Measurements from ENCODE around the gene SMC2. TPM values are rescaled to one million over a fixed set of nuclear protein-coding genes. Genes with fewer than 3 reads are reported as not detected.

SMC2 gene
- total and polyA plus RNA-seq, 2 of the 13 experiments (the other 11 are each of a cell fraction or from before 2014, with no cell fraction given): 5.6 to 36.7 TPM

DNA sequence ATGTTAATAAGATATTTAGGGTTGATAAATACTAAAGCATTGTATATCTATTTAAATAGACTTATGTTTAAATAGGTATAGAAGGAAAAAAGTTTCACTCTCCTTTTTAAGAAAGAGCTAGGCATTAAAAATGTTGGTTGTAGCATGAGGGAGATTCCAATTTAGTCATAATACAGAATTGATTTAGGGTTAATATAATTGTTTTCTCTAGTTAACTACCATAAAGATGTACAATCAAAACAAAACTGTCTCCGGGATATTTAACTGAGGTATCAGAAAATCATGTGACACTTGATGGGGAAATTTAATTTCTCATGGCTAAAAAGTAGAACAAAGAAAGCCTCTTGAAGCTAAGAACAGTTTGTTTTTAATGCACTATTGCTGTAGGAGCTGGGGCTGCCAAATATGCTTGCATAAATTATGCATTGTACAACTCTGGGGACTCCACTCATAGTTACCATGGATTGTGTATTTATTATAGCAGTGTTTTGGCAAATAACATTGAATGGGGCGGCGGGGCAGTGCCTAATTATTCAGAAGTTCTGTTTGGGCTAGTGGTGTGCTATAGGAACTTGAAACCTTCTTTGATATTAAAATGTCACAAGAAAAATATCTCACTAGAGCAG, 44.2 kb downstream of the SMC2 start:
- CTCF ChIA-PET (ENCODE audit: low intra/inter-chr PET ratio, low total read pairs): no interaction called here
- in situ Hi-C loops (cut with HindIII; ENCODE audit: extremely low pct_ligation_motif_present, low pct_unique_long_range_greater_than_20kb) (no loop called here), intact Hi-C loops (cut with micrococcal nuclease; ENCODE audit: unreplicated experiment) (no loop called here)
- Histone ChIP-seq H2AFZ (ENCODE audit: low read length) (no peak overlapping the region), H3K4me3 (replicated peaks in 1 of 3; ENCODE audit: insufficient read depth in 1 of 3, low read depth in 2 of 3, low read length in 3 of 3) (no peak overlapping the region), H4K20me1 (ENCODE audit: insufficient read depth, low read length) (no peaks in the 10 kb centered on the region; the same call in 1 of the 2 replicates), H3K27ac (ENCODE audit: extremely low read length, insufficient read depth, low read length) (no peak overlapping the region), H3K4me1 (ENCODE audit: insufficient read depth, low read length) (no peaks in the 10 kb centered on the region), H3K27me3 (ENCODE audit: control insufficient read depth in 1 of 2, insufficient read depth in 2 of 2, low read length in 2 of 2) (no peaks in the 10 kb centered on the region), H3K9me3 (ENCODE audit: low read length) (no peaks in the 10 kb centered on the region), H3K36me3 (replicated peaks in 1 of 2; ENCODE audit: control insufficient read depth in 1 of 2, insufficient read depth in 2 of 2, low read length in 2 of 2) (peaks cover 0 to 19% of the 10 kb centered on the region in 2 experiments; a peak in 3 of 5 replicates), H3K4me2 (ENCODE audit: low read depth, low read length) (no peak overlapping the region), H3K79me2 (ENCODE audit: insufficient read depth, low read length) (no peaks in the 10 kb centered on the region), H3K9ac (ENCODE audit: insufficient read depth, low read depth, low read length) (no peak overlapping the region)
- ATAC-seq (no peak), DNase-seq (ENCODE audit: low spot score) (no peak), FAIRE-seq (no peak)
- 96% methylated on average over 3 of the region's 3 CpGs for WGBS (ENCODE audit: low lambda C conversion rate)
- POLR2A ChIA-PET: no interaction called here
- no TSS peak for BruUV-seq (replicated peaks)
- TF ChIP-seq, protein P1, sequence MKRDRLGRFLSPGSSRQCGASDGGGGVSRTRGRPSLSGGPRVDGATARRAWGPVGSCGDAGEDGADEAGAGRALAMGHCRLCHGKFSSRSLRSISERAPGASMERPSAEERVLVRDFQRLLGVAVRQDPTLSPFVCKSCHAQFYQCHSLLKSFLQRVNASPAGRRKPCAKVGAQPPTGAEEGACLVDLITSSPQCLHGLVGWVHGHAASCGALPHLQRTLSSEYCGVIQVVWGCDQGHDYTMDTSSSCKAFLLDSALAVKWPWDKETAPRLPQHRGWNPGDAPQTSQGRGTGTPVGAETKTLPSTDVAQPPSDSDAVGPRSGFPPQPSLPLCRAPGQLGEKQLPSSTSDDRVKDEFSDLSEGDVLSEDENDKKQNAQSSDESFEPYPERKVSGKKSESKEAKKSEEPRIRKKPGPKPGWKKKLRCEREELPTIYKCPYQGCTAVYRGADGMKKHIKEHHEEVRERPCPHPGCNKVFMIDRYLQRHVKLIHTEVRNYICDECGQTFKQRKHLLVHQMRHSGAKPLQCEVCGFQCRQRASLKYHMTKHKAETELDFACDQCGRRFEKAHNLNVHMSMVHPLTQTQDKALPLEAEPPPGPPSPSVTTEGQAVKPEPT (CRISPR knock-in tag; IDR thresholded peaks at IDR 0.05; ENCODE audit: low read depth): no peak
- TF ChIP-seq ATF1 (CRISPR knock-in tag; IDR thresholded peaks at IDR 0.05) (no peak), ZBTB26 (CRISPR knock-in tag; IDR thresholded peaks at IDR 0.05; ENCODE audit: borderline replicate concordance) (no peak), PAWR (CRISPR knock-in tag; IDR thresholded peaks at IDR 0.05; ENCODE audit: borderline replicate concordance) (no peak), AKAP8 (CRISPR knock-in tag; IDR thresholded peaks at IDR 0.05) (no peak), TOE1 (CRISPR knock-in tag; IDR thresholded peaks at IDR 0.05) (no peak), U2AF1 (optimal IDR thresholded peaks at IDR 0.05; ENCODE audit: low read depth, low read length) (no peak), THRA (CRISPR knock-in tag; IDR thresholded peaks at IDR 0.05; ENCODE audit: borderline replicate concordance) (no peak), FOSL1 (CRISPR knock-in tag; IDR thresholded peaks at IDR 0.05; ENCODE audit: borderline replicate concordance) (no peak), ZNF274 (CRISPR knock-in tag; IDR thresholded peaks at IDR 0.05) (no peak), KDM5B (CRISPR knock-in tag; IDR thresholded peaks at IDR 0.05; ENCODE audit: borderline replicate concordance) (no peak), NR3C1 (CRISPR knock-in tag; IDR thresholded peaks at IDR 0.05) (no peak), NPAS2 (CRISPR knock-in tag; IDR thresholded peaks at IDR 0.05; ENCODE audit: borderline replicate concordance) (no peak), ZNF557 (CRISPR knock-in tag; IDR thresholded peaks at IDR 0.05) (no peak), ZNF12 (CRISPR knock-in tag; IDR thresholded peaks at IDR 0.05) (no peak), HNF4G (IDR thresholded peaks at IDR 0.05; ENCODE audit: borderline replicate concordance, low read depth, low read length) (no peak), HNF4G (CRISPR knock-in tag; IDR thresholded peaks at IDR 0.05; ENCODE audit: borderline replicate concordance, low read depth) (no peak)
- TF ChIP-seq, protein P2, sequence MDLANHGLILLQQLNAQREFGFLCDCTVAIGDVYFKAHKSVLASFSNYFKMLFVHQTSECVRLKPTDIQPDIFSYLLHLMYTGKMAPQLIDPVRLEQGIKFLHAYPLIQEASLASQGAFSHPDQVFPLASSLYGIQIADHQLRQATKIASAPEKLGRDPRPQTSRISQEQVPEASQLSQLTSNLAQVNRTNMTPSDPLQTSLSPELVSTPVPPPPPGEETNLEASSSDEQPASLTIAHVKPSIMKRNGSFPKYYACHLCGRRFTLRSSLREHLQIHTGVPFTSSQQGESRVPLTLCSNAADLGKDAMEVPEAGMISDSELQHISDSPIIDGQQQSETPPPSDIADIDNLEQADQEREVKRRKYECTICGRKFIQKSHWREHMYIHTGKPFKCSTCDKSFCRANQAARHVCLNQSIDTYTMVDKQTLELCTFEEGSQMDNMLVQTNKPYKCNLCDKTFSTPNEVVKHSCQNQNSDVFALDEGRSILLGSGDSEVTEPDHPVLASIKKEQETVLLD (CRISPR knock-in tag; IDR thresholded peaks at IDR 0.05; ENCODE audit: low read depth): no peak
- TF ChIP-seq, protein P3, sequence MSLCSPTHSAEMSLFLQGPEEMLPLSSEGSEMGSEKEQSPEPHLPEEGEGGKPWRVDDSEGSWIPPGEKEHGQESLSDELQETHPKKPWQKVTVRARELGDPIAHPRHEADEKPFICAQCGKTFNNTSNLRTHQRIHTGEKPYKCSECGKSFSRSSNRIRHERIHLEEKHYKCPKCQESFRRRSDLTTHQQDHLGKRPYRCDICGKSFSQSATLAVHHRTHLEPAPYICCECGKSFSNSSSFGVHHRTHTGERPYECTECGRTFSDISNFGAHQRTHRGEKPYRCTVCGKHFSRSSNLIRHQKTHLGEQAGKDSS (CRISPR knock-in tag; IDR thresholded peaks at IDR 0.05; ENCODE audit: borderline replicate concordance, low read depth): no peak

Data from HepG2 (cell line).